SK-N-SH (cell line): Measurements from ENCODE around the gene CDH26.

Source experiments
- RAD21 ChIP-seq: IDR thresholded peaks from 2 replicates; pipeline ENCODE4 v1.6.1; 2012; ENCODE audit warnings: mild to moderate bottlenecking, low read length
- TF ChIP-seq, protein P1 (sequence below): IDR thresholded peaks from 2 replicates; pipeline ENCODE4 v1.4.0; 2012; ENCODE audit warnings: low read depth, borderline replicate concordance
- TF ChIP-seq, protein P2 (sequence below): fragments of 200-600 bp; sonication (generic); IDR thresholded peaks from 2 replicates; pipeline ENCODE4 v1.6.1; 2017; ENCODE audit warnings: antibody characterized with exemption, mild to moderate bottlenecking, moderate library complexity

DNA sequence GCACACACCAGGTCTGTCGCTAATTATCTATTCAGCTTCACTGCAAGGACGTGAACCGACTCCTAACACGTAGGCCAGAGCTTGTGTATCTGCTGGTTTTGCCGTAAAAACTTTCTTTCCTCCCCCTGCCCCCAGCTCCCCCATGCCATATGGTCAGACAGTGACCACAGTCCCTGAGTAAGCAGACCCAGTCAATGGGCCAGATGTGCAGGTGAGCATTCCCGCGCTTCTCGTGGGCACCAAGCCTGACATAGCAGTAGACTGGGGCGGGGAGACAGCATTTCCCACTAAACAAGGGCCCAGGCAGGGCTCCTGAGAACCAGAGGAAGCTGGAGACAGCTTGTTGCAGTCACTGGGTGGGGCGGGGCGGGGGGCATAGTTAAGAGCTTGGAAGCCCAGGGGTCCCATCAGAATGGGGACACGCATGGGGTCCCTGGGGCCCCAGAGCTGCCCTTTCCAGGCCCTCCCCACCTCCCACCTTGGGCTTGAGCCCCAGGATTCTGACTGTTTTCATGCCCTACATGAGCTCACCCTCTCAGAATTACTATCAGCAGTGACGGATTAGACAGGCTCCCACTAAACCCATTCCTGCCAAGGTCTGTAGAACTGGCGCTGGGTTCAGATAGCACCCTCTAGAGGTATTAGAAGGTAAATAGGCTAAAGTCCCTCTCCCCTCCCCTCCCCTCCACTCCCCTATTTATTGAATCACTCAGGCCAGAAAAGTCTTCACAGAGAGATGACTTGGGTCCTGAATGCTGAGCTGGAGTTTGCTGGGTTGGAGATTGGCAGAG is 51.8 kb downstream of the CDH26 start:
- TF ChIP-seq RAD21 = no peak
- TF ChIP-seq, protein P1, sequence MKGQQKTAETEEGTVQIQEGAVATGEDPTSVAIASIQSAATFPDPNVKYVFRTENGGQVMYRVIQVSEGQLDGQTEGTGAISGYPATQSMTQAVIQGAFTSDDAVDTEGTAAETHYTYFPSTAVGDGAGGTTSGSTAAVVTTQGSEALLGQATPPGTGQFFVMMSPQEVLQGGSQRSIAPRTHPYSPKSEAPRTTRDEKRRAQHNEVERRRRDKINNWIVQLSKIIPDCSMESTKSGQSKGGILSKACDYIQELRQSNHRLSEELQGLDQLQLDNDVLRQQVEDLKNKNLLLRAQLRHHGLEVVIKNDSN = no peak
- TF ChIP-seq, protein P2, sequence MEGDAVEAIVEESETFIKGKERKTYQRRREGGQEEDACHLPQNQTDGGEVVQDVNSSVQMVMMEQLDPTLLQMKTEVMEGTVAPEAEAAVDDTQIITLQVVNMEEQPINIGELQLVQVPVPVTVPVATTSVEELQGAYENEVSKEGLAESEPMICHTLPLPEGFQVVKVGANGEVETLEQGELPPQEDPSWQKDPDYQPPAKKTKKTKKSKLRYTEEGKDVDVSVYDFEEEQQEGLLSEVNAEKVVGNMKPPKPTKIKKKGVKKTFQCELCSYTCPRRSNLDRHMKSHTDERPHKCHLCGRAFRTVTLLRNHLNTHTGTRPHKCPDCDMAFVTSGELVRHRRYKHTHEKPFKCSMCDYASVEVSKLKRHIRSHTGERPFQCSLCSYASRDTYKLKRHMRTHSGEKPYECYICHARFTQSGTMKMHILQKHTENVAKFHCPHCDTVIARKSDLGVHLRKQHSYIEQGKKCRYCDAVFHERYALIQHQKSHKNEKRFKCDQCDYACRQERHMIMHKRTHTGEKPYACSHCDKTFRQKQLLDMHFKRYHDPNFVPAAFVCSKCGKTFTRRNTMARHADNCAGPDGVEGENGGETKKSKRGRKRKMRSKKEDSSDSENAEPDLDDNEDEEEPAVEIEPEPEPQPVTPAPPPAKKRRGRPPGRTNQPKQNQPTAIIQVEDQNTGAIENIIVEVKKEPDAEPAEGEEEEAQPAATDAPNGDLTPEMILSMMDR = no peak
